NCI-H226 (cell line): ENCODE results near the gene METTL23.
"Not testable (repeated sequence)": the region's sequence is repeated elsewhere in the genome, so short reads cannot be mapped to it uniquely, and the experiment has no call there.

Source experiments
- DNase-seq: peaks from one replicate; pipeline ENCODE4 v3.0.0-alpha.2; 2015

Gene METTL23

DNA sequence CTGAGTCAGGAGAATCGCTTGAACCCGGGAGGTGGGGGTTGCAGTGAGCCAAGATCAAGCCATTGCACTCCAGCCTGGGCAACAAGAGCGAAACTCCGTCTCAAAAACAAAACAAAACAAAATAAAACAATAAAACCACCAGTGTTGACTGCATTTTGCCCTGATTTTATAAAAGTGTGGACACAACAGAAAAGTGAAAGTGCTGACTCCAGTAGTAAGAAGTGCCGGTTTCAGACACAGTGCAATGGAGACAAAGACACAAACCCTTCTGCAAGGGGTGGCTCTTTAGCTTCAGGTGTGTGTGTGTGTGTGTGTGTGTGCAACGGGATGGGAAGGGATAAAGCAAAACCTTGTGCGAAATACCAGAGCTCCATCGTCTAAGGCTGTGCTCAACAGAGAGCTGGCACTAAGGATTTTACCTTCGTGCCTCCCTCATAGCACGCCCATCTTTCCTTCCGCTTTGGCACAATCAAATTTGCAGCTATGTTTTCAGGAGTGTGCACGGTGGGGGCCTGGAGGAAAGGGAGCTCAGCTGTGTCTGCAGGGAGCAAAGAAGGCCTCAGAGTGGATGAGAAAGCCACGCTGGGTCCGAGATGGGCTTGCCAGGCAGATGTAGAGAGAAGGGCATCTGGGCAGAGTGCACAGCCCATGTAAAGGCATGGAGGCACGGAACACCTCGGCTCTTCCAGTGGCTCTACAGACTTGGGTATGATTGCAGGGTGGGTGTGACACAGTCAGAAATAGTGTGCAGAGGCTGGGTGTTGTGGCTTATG, 31.4 kb upstream of the METTL23 start:
- no peak for DNase-seq

DNA sequence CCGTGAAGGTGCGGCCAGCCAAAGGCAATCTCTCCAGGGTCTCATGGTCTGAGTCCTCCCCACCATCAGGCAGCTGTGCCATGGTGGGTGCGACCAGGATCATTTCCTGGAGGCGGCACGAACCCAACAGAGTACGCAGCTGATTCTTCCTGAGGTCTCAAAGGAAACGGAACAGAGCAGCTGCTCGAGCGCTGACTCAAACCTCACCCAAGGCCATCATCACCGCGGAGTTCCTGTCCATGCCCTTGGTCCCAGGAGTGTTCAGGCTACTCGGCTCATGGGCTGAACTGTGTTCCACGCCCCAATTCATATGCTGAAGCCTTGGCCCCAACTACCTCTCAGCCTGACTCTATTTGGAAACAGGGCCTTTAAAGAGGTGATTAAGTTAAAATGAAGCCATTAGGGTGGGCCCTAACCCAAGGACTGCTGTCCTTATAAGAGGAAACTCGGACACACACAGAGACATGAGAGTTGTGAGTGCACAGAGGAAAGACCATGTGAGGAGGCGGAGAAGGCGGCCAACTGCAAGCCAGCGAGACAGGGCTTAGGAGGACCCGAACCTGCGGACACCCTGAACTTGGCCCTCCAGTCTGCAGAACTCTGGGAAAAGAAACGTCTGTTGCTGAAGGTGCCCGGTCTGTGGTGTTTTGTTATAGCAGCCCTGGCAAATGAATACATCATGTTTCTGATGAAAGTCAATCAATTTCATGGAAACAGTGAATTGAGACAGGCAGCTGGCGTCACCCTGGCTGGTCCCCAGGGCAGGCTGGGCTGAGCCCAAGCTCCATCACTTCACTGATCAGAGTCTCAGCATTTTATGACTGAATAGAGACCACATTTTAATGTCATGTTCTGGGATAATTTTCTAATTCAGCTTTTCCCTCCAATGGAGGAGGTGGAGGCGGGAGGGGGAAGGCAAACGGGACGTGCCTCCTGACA, 29.6 kb upstream of the METTL23 start:
- no peak for DNase-seq

DNA sequence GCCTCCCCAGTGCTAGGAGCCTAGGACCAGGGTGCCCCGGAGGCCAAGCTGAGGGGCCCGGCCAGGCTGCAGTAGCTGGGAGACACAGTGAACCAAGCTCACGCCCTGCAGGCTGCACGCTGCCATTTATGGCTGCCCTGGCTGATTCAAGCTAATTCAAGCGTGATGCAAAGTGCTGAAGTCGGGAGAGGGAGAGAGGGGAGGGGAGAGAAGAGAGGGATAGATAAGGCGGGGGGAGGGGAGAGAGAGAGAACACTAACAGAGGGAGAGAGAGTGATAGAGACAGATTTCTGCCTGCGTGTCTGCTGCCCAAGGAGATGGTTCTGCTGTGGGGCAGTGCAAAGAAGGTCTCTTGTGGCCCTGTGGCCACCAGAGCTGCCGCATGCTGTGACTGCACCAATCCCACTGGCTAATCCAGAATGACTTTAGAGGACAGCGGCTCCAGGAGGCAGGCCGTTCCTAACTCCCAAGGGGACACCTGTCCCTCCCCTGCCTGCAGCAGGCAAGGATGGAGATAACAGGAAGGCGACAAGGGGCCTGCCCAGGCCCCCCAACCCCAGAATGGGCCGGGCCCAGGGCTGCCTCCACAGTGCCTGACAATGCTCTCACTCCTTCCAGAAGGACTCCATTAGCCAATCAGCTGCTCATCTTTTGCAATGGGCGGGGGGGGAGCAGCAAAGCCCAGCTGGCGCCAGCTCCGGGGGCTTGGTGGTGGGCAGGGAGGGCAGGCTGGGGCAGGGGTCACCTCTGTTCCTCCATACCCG, 28.8 kb upstream of the METTL23 start:
- DNase-seq = no peak

DNA sequence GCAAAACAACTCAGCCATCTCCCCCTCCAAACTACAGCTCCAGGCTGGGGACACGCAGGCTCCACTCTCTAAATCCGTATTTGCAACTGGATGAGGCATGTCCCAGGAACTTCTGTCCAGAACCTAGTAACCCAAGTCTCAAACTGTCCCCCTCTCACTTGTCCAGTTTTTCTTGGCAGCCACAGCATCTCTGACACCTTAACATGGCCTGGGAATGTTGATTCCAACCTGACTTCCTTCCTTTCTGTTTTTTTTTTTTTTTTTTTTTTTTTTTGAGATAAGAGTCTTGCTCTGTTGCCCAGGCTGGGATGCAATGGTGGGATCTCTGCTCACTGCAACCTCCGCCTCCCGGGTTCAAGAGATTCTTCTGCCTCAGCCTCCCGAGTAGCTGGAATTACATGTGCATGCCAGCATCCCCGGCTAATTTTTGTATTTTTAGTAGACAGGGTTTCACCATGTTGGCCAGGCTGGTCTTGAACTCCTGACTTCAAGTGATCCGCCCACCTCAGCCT, 28.1 kb upstream of the METTL23 start:
- DNase-seq = not testable (repeated sequence)

DNA sequence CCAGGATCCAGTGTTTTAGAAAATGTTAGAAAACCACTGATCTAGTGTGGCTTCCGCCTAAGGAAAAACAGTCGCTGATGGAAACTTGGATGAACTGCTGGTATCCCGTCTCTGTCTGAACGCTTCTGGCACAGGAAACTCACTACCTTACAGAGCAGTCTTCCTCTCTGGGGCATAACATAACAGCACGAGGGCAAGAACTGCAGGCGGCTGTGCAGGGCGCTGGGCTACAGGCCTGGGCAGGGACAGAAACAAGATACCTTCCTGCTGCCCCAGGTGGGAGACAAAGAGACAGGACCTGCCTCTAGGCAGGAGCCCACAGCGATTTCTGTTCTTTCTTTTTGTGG, 26.4 kb upstream of the METTL23 start:
- no peak for DNase-seq

DNA sequence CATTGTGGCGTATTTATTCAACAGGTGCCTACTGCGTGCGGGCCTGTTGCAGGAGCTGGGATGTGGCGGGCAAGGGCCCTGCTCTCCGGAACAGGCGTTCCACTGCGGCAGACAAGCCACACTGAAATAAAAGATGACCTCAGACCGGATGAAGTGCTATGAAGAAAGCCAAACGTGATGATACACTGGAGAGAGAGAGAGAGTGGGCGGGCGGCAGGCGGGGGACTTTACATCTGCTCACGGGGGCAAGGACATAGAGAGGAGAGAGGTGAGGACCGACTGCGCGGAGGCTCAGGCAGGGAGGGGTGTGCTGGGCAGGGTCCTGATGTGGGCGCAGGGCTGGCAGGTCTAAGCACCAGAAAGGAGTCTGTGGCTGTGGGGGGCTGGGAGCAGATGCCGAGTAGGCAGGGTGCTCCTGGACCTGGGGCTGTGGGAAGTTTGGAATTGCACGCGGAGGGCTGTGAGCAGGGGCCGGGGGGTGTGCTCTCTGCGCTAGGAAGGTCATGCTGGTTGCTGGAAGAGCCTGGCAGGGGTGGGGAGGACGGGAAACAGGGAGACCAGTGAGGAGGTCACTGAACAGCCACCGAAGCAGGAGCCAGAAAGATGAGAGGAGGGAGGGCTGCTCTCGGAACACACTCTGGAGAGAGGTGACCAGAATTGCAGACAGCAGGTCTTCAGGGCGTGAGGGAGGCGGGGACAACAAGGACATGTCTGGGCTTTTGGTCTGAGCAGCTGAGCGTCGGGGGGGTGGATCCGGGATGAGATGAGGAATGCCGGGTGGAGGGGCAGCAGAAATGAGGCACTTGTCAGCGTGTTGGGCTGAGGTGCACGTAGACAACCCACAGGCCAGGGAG, 25.8 kb upstream of the METTL23 start:
- DNase-seq = no peak

DNA sequence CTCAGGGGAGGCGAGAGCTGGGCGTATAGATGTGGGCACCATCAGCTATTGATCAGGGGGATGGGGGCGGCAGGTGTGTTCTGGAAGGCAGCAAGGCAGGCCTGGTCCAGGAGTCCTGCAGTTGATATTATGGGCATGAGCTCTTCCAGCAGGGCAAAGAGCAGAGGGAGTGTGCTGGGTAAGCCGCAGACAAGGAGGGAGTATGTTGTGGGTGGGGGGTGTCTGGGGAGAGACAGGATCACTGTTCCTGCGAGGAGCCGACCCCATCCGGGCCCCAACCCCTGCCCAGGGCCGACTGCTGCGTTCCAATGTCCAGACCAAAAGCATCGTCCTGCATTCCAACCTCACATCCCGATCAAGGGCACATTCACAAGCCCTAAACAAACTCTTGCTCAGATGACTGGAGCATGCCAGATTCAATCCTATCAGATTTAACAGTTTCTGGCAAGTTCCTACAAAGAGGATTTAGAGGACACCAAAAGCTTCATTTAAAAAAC, 25.1 kb upstream of the METTL23 start:
- DNase-seq = no peak

DNA sequence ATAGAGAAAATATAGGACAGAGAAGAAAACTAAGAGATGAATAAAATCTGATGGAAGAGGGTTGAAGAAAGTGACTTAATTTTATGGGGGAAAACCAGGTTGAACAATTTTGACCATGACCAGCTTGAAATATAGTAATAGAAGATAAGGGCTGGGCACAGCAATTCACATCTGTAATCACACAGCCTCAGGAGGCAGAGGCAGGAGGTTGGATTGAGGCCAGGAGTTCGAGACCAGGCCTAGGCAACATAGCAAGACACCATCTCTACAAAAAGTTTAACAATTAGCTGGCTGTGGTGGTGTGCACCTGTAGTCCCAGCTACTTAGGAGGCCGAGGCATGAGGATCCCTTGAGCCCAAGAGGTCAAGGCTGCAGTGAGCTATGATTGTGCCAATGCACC, 24.6 kb upstream of the METTL23 start:
- DNase-seq = no peak

DNA sequence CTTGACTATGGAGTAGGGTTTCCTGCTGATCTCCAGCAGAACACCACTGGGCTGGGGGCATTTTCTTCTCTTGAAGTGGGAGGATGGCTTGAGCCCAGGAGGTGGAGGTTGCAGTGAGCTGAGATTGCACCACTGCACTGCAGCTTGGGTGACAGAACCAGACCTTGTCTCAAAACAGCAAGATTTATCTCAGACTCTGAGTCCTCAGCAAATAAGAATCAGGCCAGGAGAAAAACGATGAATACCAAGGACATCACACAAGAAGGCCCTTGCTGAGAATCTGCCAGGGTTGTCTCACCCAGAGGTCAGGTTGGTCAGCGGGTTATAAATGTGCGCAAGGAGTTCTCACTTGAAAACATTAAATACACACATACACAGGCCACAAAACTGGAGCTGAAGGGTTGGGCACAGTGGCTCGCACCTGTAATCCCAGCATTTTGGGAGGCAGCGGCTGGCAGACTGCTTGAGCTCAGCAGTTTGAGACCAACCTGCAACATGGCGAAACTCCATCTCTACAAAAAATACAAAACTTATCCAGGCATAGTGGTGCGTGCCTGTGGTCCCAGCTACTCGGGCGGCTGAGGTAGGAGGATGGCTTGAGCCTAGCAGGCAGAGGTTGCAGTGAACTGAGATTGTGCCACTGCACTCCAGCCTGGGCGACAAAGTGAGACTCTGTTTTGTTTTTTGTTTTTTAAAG, 23.6 kb upstream of the METTL23 start:
- no peak for DNase-seq

DNA sequence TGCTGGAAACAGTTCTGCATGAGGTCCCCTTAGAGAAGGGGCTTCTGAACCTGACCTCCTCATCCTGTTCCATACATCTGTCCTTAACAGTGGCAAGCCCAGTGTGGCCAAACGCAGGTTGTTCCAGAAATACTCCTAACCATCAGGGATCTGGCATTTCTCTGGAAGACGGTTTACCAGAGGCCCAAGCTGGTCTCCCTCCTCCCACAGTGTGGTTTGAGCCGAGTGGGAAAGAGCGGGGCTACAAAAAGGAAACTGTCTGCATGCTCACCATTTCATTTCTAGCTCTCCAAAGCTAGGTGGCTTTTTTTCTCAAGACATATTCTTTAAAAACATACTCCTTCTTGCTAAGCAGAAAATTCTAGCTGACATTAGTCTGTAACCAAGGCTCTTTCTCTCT, 21.8 kb upstream of the METTL23 start:
- DNase-seq = no peak

DNA sequence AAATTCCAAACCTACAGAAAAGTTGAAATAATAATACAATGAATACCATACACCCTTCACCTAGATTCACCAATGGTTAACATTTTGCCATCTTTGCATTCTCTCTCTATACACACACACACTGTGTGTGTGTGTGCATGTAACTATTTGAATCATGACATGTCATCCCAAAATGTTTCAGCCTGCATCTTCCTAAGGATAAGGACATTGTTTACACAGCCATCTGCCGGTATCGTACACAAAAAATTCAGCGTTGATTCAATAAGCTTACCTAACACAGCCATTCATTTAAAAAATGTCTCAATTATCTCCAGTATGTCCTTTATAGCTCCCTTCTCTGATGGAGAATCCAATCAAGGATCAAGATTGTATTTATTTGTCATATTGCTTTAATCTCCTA, 19.8 kb upstream of the METTL23 start:
- no peak for DNase-seq

DNA sequence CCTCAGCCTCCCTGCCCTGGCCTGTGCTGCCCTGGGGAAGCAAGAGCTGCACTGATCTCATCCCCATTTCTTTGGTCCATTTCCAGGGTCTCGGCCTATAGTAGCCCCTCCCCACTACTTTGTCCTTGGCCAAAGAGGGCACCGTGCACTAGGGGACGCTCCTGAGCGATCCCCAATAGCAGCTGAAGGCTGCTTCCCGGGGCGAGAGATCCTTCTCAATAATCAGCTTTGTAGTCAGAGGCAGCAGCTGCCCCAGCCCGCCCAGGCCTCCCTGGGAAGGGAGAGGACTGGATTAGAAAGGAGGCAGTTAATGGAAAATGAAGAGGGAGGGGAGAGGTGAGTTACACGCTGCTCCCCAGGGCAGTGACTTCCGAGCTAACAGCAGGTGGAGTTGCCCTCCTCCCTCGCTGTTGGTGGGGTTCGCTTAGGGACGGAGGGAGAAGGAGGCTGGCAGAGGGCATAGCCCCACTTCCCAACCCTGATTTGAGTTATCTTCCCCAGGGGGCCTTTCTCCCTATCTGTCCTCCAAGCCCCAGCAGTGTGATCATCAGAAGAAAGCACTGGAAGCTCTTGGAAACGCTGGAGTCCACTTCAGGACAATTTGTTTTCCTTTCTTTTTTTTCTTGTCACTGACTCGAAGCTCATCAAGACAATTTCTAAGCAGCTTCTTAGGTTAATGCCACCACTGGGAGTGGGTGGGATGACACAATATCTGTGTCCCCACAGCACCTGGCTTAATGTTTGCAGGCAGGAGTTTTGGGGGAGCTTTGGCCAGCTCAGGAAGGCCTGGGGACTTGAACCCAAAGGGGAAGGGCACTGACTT, 18.4 kb upstream of the METTL23 start:
- no peak for DNase-seq

DNA sequence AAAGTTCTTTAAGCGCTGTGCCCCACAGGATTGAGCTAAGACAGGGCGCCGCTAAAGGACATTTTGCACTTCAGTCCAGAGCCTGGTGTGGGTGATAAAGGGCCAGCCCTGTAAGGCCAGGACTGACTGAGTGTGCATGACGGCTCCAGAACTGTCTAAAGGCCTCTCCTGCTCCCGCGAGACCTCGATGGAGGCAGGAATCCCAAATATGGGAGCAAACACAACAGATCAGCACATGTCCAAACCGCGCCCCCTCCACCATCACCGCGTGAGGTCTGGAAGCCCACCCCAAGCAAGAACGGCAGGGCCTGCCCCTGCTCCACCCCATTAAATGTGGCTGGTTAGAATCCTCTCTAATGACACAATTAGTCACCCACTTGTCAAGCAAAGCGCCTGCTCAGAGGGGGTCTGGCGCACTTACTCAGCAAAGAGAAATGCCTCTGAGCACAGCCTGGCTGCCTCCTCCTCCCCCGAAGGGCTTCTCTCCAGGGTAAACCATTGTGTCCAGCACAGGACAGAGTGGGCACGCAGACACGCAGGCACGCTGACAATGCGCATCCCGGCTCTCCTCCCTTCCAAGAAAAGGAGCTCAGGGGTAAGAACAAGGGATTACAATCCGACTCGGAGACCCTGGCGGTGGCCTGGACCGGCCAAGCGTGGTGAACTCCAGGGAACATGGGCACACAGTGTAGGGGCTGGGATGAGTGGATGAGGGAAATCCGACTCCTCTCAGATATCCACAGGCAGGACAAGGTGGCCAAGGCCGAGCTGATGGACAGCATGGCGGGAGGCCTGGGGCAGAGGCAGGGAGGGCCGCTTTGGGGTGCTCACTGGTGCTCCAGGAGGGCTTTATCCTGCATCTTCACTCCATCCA, 17.3 kb upstream of the METTL23 start:
- DNase-seq = peak; percentile 75

DNA sequence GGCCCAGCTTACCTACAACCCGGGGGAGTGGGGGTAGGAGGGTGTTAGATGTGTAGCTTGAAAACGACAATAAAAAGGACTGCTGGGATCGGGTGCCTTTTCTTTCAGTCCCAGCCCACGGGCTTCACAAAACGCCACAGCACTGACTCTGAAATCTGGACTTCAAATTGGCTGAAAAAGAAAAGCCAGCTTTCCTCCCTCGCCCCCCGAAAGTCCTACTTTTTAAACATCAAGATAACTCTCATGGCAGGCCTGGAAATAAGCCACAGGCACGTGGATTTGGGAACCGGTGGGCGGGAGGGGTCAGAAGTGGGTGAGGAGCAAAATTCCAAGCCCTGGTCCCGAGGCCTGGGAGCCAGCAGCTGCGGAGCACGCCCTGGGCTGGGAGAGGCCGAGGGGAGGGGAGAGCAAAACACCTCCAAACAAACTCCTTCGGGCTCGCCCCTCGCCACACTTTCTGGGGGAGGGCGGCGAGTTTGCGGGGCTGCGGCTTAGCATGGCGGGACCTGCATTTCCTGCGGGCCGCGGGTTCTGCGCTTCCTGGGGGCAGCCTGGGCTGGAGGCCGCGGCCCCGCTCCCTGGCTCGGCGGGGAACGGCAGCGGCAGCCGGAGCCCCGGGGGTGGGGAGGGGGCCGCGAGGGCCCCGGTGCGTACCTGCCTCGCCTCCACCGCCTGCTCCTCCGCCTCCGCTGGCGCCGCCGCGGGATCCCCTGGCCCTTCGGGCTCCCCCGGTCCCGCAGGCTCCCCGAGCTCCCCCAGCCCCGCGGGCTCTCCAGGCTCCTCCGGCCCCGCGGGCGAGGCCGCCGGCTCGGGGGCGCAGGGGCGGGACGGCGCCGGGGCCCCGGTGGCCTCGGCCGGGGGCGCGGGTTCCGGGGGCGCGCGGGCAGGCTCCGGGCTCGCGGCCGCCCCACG, 16.4 kb upstream of the METTL23 start:
- not testable (repeated sequence) for DNase-seq

DNA sequence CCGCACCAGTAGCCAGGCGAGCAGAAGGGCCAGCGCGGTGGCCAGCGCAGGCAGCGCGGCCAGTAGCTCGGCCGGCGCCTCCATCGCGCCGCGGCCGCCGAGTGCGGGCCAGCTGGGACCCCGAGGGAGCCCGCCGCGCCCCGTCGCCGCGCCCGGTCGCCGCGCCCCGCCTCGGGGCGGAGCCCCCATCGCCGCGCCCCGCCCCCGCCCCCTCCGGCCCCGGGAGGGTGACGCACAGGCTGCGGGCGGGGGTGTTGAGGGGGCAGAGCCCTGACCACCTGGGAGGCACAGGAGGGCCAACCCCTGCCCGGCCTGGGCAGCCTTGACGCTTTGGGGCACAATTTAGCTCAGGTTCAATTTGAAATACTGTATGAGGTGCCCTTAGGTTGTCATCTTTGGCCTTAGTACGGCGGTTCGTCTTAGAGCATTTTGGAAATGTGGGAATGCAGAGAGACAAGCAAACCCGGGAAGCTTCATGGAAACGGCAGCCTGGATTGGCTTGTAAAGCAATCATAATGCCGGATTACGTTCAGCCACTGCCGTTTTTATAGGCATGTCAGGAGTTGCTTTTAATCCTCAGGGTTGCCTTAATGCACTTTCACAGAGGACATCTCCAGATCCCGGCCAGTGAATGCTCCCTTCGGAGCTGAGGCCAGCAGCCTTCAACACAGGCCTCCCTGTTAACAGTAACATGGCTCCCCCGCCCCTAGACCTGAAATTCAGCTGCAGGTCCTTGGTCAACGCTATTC, 15.6 kb upstream of the METTL23 start, which contains the start of gene MXRA7:
Gene MXRA7, minus strand, starts transcription at position 103 of the 749 bp plus-strand sequence. Its CDS starts 19 bp downstream, at position 84.
- DNase-seq = peak; percentile 56

DNA sequence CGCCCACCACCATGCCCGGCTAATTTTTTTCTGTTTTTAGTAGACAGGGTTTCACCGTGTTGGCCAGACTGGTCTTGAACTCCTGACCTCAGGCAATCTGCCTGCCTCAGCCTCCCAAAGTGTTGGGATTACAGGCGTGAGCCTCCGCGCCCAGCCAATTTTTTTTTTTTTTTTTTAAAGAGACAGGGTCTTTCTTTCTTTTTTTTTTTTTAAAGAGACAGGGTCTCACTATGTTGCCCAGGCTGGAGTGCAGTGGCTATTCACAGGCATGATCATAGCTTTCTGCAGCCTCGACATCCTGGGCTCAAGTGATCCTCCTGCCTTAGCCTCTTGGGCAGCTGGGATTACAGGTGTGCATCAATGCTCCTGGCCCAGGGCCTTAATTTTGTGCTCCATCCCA, 14.3 kb upstream of the METTL23 start:
- not testable (repeated sequence) for DNase-seq

DNA sequence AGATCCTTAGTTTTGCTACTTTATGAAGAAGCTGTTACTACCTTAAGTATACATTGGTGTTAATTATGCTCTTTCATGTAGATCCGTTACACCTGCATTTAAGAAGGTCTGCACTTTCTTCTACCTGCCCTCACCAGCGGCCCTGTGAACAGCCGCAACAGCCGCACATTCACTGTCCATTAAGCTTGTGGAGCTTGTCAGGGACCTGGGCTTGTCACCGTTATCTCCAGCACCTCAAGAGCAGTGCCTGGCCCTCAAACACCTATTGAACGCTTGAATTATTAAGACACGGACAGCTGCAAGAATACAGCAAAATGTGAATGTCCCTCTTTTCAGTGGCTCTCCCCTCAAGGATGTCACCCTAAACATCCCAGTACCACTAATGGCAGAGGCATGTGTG, 12.9 kb upstream of the METTL23 start:
- DNase-seq = no peak
